Adrenal gland (tissue), 12 donors: Measurements from ENCODE around the gene FAM219A. TPM values are rescaled to one million over a fixed set of nuclear protein-coding genes. Genes with fewer than 3 reads are reported as not detected.

Experiments used
- DNase-seq, 7 donors: peaks; one replicate each; pipeline ENCODE4 v3.0.0-alpha.2; 2019 to 2020
- H3K27ac ChIP-seq, 5 donors: fragments of 200-600 bp; sonication (generic) in 4 of 5; 1 replicate in 3 of 5; 2 replicates in 2 of 5; pipeline versions ENCODE4 v1.5.1 to v1.8.0; 2016 to 2020; ENCODE audit warnings: mild to moderate bottlenecking in 1 of 5
- H3K27me3 ChIP-seq: fragments of 200-600 bp; 2 replicates; pipeline ENCODE4 v1.8.0; 2021
- H3K36me3 ChIP-seq, 2 donors: fragments of 200-600 bp; replicated peaks in 1 of 2; 1 replicate in 1 of 2; 2 replicates in 1 of 2; pipeline versions ENCODE4 v1.5.1 to v1.8.0; 2018 to 2022
- H3K4me1 ChIP-seq, 2 donors: fragments of 200-600 bp; replicated peaks in 1 of 2; 1 replicate in 1 of 2; 2 replicates in 1 of 2; pipeline versions ENCODE4 v1.5.1 to v1.8.0; 2018 to 2021
- H3K4me3 ChIP-seq, 4 donors: fragments of 200-600 bp; sonication (generic) in 3 of 4; one replicate each; pipeline ENCODE4 v1.5.1; 2016 to 2018
- H3K9me3 ChIP-seq, 3 donors: fragments of 200-600 bp; sonication (generic) in 1 of 3; replicated peaks in 1 of 3; 1 replicate in 2 of 3; 2 replicates in 1 of 3; pipeline versions ENCODE4 v1.5.1 to v1.8.0; 2016 to 2021
- POLR2A ChIP-seq, 2 donors: fragments of 450-650 bp; IDR thresholded peaks; one replicate each; pipeline ENCODE4 v1.6.1; 2017; ENCODE audit warnings: antibody characterized with exemption in 2 of 2, mild to moderate bottlenecking in 2 of 2, moderate library complexity in 1 of 2
- WGBS, 4 donors: extraction: QIAGEN DNeasy Blood & Tissue Kit in 2 of 4; methylation state at CpG; one replicate each; pipeline versions ENCODE4 v1.1.5 to v1.1.7; 2013 to 2017; 5-methylcytosine and 5-hydroxymethylcytosine counted together
- intact Hi-C, 2 donors: fragments of 100-400 bp; cut with DNase I; formaldehyde crosslinking; loops; one replicate each; pipeline versions ENCODE4 v1.14.1 to v1.15.0; 2022 to 2023
- polyA plus RNA-seq, 3 donors: library from polyadenylated mRNA; stranded (reverse); fragments of 200-250 nt in 2 of 3; fragments of 350-450 nt in 1 of 3; fragmentation: Illumina TruSeq in 1 of 3; extraction: RNeasy Lipid Tissue Mini Kit (QIAGEN cat#74804) in 1 of 3; gene quantifications; one replicate each; pipeline ENCODE4 v1.2.3, GENCODE V29; 2013 to 2014
- total RNA-seq, 9 donors: library from RNA; depleted of rRNA in 4 of 9; stranded (reverse); fragments of >200 nt in 4 of 9; fragments of 120-200 nt in 1 of 9; fragmentation: NEBNext Ultra II Directional in 1 of 9; extraction: Animal tissue kit (Norgen Biotek cat#: 25700) in 1 of 9; gene quantifications; one replicate each; pipeline versions ENCODE4 v1.1.0 to v1.2.4, GENCODE V29; 2013 to 2023
- TF ChIP-seq, protein P1 (sequence below), 6 experiments: fragments of 450-650 bp in 4 of 6; fragments of 200-600 bp in 2 of 6; sonication (generic) in 1 of 6; IDR thresholded peaks; 1 replicate in 5 of 6; 2 replicates in 1 of 6; pipeline versions ENCODE4 v1.5.1 to v1.8.0; 2016 to 2021; ENCODE audit warnings: antibody characterized with exemption in 6 of 6, mild to moderate bottlenecking in 2 of 6, moderate library complexity in 1 of 6
- donor health status: healthy with polysubstance abuse.
- donor health status: Bipolar disorder and iron deficiency.
- donor health status: DM: yes; HTN: yes; CAD: no.
- donor health status: DM: no; HTN: no; CAD: no.
- donor health status: DM: no; HTN: no; CAD: no.
- donor health status: DM: yes; HTN: yes; CAD: no.

Gene FAM219A
- total and polyA plus RNA-seq, 12 donors = 7.6 to 26.9 (median 14.9) TPM

- intact Hi-C loops = no loop called here
- DNase-seq = no peak
- TF ChIP-seq POLR2A (IDR thresholded peaks at IDR 0.05) = no peak
- TF ChIP-seq, protein P1, sequence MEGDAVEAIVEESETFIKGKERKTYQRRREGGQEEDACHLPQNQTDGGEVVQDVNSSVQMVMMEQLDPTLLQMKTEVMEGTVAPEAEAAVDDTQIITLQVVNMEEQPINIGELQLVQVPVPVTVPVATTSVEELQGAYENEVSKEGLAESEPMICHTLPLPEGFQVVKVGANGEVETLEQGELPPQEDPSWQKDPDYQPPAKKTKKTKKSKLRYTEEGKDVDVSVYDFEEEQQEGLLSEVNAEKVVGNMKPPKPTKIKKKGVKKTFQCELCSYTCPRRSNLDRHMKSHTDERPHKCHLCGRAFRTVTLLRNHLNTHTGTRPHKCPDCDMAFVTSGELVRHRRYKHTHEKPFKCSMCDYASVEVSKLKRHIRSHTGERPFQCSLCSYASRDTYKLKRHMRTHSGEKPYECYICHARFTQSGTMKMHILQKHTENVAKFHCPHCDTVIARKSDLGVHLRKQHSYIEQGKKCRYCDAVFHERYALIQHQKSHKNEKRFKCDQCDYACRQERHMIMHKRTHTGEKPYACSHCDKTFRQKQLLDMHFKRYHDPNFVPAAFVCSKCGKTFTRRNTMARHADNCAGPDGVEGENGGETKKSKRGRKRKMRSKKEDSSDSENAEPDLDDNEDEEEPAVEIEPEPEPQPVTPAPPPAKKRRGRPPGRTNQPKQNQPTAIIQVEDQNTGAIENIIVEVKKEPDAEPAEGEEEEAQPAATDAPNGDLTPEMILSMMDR (IDR thresholded peaks at IDR 0.05) = no peak
- Histone ChIP-seq H3K27me3 (no peaks in the 10 kb centered on the region), H3K36me3 (no peaks in the 10 kb centered on the region), H3K4me3 (no peak overlapping the region), H3K4me1 (no peaks in the 10 kb centered on the region), H3K27ac (no peak overlapping the region), H3K9me3 (no peaks in the 10 kb centered on the region)
- 23 to 38% (median 31%) methylated on average over 2 of the region's 2 CpGs for WGBS, 4 donors
Observed at GRCh38 chr9:34492051-34492450, 33.7 kb upstream of the FAM219A start.

DNA sequence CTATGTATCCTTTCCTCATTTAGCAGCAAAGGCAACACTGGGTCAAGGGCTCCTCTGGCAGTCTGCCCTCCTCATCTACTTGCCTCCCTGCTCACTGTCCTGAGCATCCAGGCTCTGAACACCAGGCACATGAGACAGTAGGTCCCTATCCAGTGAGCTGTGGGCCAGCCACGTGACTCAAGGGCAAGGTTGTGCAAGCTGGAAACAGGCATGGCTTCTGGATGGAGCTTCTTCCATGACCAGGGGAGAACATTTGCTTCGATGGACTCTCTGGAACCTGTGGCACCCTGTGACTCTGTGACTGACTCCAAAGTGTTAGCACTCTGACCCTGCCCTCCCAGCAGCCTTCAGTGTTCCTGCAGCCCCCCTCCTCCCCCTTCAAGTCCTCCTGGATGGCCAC lies 33.2 kb upstream of the FAM219A start:
- Histone ChIP-seq H3K4me1 (no peaks in the 10 kb centered on the region), H3K27me3 (no peaks in the 10 kb centered on the region), H3K27ac (no peak overlapping the region), H3K9me3 (no peaks in the 10 kb centered on the region), H3K4me3 (no peak overlapping the region), H3K36me3 (no peaks in the 10 kb centered on the region)
- TF ChIP-seq, protein P1 (IDR thresholded peaks at IDR 0.05) = no peak
- no peak for TF ChIP-seq POLR2A (IDR thresholded peaks at IDR 0.05)
- WGBS, 4 donors = 0 to 52% (median 48%) methylated on average over 1 to 2 of the region's 2 CpGs
- intact Hi-C loops = no loop called here
- DNase-seq = no peak

DNA sequence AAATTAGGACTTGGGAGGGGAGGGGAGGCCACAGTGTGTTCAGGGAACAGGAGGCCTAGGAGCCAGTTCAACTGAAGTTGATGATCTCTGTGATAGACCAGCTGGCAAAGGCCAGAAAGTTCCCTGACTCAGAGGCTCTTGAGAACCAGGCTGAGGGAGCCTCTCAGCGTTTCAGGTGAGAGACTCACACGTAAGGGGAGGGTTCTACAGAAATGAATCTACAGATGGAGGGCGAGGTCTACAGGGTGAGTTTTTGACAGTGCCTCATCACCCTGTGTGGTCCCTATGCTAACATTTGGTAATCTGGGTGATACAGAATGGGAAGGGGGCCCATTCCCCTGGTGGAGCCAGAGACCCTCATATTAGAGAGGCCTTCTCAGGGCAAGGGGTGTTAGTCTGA lies 32.4 kb upstream of the FAM219A start:
- 49 to 71% (median 53%) methylated on average over 3 of the region's 3 CpGs for WGBS, 4 donors

DNA sequence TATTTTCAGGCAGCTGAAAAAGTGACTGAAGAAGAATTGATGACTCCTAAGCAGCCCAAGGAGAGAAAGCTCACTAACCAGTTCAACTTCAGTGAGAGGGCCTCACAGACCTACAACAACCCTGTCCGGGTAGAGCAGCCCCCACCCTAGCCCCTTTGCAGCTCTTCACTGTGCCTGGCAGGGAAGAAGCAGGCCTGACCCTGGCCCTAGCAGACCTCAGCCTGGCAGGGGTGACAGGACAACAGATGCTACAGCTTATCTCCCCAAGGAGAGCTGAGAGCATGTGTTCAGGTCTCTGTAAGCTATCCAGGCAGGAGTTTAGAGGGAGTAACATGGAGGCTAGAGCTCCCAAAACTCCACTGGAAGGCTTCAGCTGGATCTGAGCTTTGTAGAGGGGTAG lies 32.0 kb upstream of the FAM219A start:
- H3K27ac ChIP-seq = no peak overlapping the region
- no peak for TF ChIP-seq POLR2A (IDR thresholded peaks at IDR 0.05)
- TF ChIP-seq, protein P1 (IDR thresholded peaks at IDR 0.05) = no peak
- WGBS, 4 donors = 50 to 92% (median 72%) methylated on average over 1 of the region's 1 CpG
- no peak overlapping the region for H3K4me3 ChIP-seq
- intact Hi-C loops = no loop called here
- no peaks in the 10 kb centered on the region for H3K9me3 ChIP-seq
- no peak for DNase-seq
- H3K27me3 ChIP-seq = no peaks in the 10 kb centered on the region
- no peaks in the 10 kb centered on the region for H3K36me3 ChIP-seq
- no peaks in the 10 kb centered on the region for H3K4me1 ChIP-seq

More for the DNA sequence above, 32.4 kb upstream of the FAM219A start:
- Histone ChIP-seq H3K4me3 (no peak overlapping the region), H3K27ac (no peak overlapping the region), H3K4me1 (no peaks in the 10 kb centered on the region), H3K36me3 (no peaks in the 10 kb centered on the region), H3K27me3 (no peaks in the 10 kb centered on the region), H3K9me3 (no peaks in the 10 kb centered on the region)
- DNase-seq = no peak
- no peak for TF ChIP-seq POLR2A (IDR thresholded peaks at IDR 0.05)
- TF ChIP-seq, protein P1 (IDR thresholded peaks at IDR 0.05) = no peak
- intact Hi-C loops = no loop called here
